Gastrocnemius medialis (tissue), 4 donors: ENCODE measurements around the gene ROBO3. TPM values are rescaled to one million over a fixed set of nuclear protein-coding genes. Genes with fewer than 3 reads are reported as not detected.

ENCODE experiments used
- ATAC-seq, 2 donors: fragments of 150-250 bp; one replicate each; pipeline ENCODE4 v1.9.1; 2016
- DNase-seq, 2 donors: peaks; one replicate each; pipeline ENCODE4 v3.0.0-alpha.2; 2019
- H3K27ac ChIP-seq, 4 donors: fragments of 200-600 bp; sonication (generic); 1 replicate in 1 of 4; 2 replicates in 3 of 4; pipeline ENCODE4 v1.5.1; 2016 to 2018; ENCODE audit warnings: mild to moderate bottlenecking in 2 of 4, moderate library complexity in 1 of 4
- H3K27me3 ChIP-seq, 3 donors: fragments of 200-600 bp; sonication (generic) in 2 of 3; 1 replicate in 1 of 3; 2 replicates in 2 of 3; pipeline versions ENCODE4 v1.5.1 to v1.6.0; 2016 to 2019; ENCODE audit warnings: mild to moderate bottlenecking in 1 of 3, moderate library complexity in 1 of 3
- H3K36me3 ChIP-seq, 2 donors: fragments of 200-600 bp; sonication (generic) in 1 of 2; one replicate each; pipeline ENCODE4 v1.5.1; 2017 to 2018
- H3K4me1 ChIP-seq, 2 donors: fragments of 200-600 bp; sonication (generic) in 1 of 2; one replicate each; pipeline ENCODE4 v1.5.1; 2016 to 2017; ENCODE audit warnings: mild to moderate bottlenecking in 2 of 2
- H3K4me3 ChIP-seq, 4 donors: fragments of 200-600 bp; sonication (generic) in 3 of 4; 1 replicate in 1 of 4; 2 replicates in 3 of 4; pipeline ENCODE4 v1.5.1; 2016 to 2019; ENCODE audit warnings: mild to moderate bottlenecking in 2 of 4
- H3K9me3 ChIP-seq, 3 donors: fragments of 200-600 bp; sonication (generic) in 2 of 3; 1 replicate in 1 of 3; 2 replicates in 2 of 3; pipeline ENCODE4 v1.5.1; 2016 to 2019
- CTCF ChIP-seq, 5 experiments: fragments of 450-650 bp in 3 of 5; fragments of 200-600 bp in 2 of 5; sonication (generic) in 2 of 5; IDR thresholded peaks in 4 of 5; conservative IDR thresholded peaks in 1 of 5; 1 replicate in 4 of 5; 2 replicates in 1 of 5; pipeline ENCODE4 v1.5.1; 2016 to 2019; ENCODE audit warnings: antibody characterized with exemption in 5 of 5, mild to moderate bottlenecking in 3 of 5, moderate library complexity in 3 of 5
- POLR2A ChIP-seq, 2 donors: fragments of 450-650 bp; IDR thresholded peaks; one replicate each; pipeline ENCODE4 v1.6.1; 2017; ENCODE audit warnings: antibody characterized with exemption in 2 of 2, mild to moderate bottlenecking in 2 of 2, moderate library complexity in 2 of 2
- in situ Hi-C, 4 donors: fragments of 200-750 bp; cut with MboI; loops; one replicate each; pipeline versions ENCODE4 v1.15.0 to v1.8.0; 2017; ENCODE audit warnings: low sequenced_read_pairs in 4 of 4
- intact Hi-C: fragments of 100-400 bp; cut with DNase I; formaldehyde crosslinking; loops from one replicate; pipeline ENCODE4 v1.15.1; 2023; ENCODE audit warnings: low total_unique reads
- total RNA-seq, 4 donors: library from RNA; depleted of rRNA; stranded (reverse); fragments of >200 nt; gene quantifications; one replicate each; pipeline versions ENCODE4 v1.1.0 to v1.2.3, GENCODE V29; 2016

Gene ROBO3
- total RNA-seq, 4 donors from 2014 or later, result 0.35 to 3.7 (median 1.3) TPM

GRCh38 chr11:124840666-124841065, 24.6 kb upstream of the ROBO3 start:
- no peak overlapping the region for H3K27ac ChIP-seq
- DNase-seq (no peak), ATAC-seq (no peak)
- H3K4me1 ChIP-seq, result peaks cover 9 to 23% of the 10 kb centered on the region in 2 donors
- no peaks in the 10 kb centered on the region for H3K9me3 ChIP-seq
- TF ChIP-seq CTCF (IDR thresholded peaks at IDR 0.05 in 4 of 5, conservative IDR thresholded peaks at IDR 0.05 in 1 of 5) (no peak), POLR2A (IDR thresholded peaks at IDR 0.05) (no peak)
- peaks cover 76 to 81% (median 76%) of the 10 kb centered on the region in 3 donors for H3K27me3 ChIP-seq
- in situ Hi-C loops (no loop called here), intact Hi-C loops (no loop called here)
- no peak overlapping the region for H3K4me3 ChIP-seq
- H3K36me3 ChIP-seq, result no peaks in the 10 kb centered on the region

GRCh38 chr11:124841201-124841600, 24.0 kb upstream of the ROBO3 start:
- no peak overlapping the region for H3K4me3 ChIP-seq
- intact Hi-C loops, result no loop called here
- no peak overlapping the region for H3K27ac ChIP-seq
- no peak for DNase-seq
- H3K27me3 ChIP-seq, result peaks cover 81 to 86% (median 82%) of the 10 kb centered on the region in 3 donors
- in situ Hi-C loops, result no loop called here
- no peaks in the 10 kb centered on the region for H3K9me3 ChIP-seq
- H3K4me1 ChIP-seq, result peaks cover 9 to 21% of the 10 kb centered on the region in 2 donors
- no peaks in the 10 kb centered on the region for H3K36me3 ChIP-seq
- TF ChIP-seq CTCF (IDR thresholded peaks at IDR 0.05 in 4 of 5, conservative IDR thresholded peaks at IDR 0.05 in 1 of 5), result no peak
- TF ChIP-seq POLR2A (IDR thresholded peaks at IDR 0.05), result no peak
- no peak for ATAC-seq

DNA sequence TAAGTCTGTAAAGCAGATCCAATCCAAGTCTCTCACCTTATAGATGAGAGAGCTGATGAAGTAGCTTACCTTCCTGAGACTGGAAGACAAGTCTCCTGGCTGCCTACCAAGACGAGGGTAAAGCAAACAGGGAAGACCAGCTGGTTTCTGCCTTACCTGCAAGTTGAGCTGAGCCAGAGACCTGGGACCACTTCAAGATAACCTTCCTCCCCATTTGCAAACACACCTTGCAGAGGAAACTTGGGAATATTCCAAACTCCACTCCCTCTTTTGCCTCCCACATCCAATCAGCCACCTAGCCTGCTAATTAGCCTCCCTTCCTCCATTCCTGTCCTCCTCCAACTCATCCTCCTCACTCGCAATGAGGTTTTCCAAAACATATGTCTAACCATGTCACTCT, 23.4 kb upstream of the ROBO3 start:
- Histone ChIP-seq H3K36me3 (no peaks in the 10 kb centered on the region), H3K4me3 (no peak overlapping the region), H3K27ac (no peak overlapping the region), H3K9me3 (no peaks in the 10 kb centered on the region), H3K27me3 (peaks cover 85 to 91% (median 87%) of the 10 kb centered on the region in 3 donors), H3K4me1 (peaks cover 9 to 18% of the 10 kb centered on the region in 2 donors)
- in situ Hi-C loops (no loop called here), intact Hi-C loops (no loop called here)
- ATAC-seq (no peak), DNase-seq (no peak)
- TF ChIP-seq CTCF (IDR thresholded peaks at IDR 0.05 in 4 of 5, conservative IDR thresholded peaks at IDR 0.05 in 1 of 5) (no peak), POLR2A (IDR thresholded peaks at IDR 0.05) (no peak)

GRCh38 chr11:124842305-124842704, 22.9 kb upstream of the ROBO3 start:
- TF ChIP-seq POLR2A (IDR thresholded peaks at IDR 0.05) (no peak), CTCF (IDR thresholded peaks at IDR 0.05 in 4 of 5, conservative IDR thresholded peaks at IDR 0.05 in 1 of 5) (no peak)
- in situ Hi-C loops, result no loop called here
- H3K36me3 ChIP-seq, result no peaks in the 10 kb centered on the region
- intact Hi-C loops, result no loop called here
- no peaks in the 10 kb centered on the region for H3K9me3 ChIP-seq
- peaks cover 9 to 13% of the 10 kb centered on the region in 2 donors for H3K4me1 ChIP-seq
- ATAC-seq (no peak), DNase-seq (no peak)
- no peak overlapping the region for H3K27ac ChIP-seq
- H3K4me3 ChIP-seq, result peak overlapping the region in 1 of 4 donors; percentile 28
- peaks cover 88 to 94% (median 92%) of the 10 kb centered on the region in 3 donors for H3K27me3 ChIP-seq

DNA sequence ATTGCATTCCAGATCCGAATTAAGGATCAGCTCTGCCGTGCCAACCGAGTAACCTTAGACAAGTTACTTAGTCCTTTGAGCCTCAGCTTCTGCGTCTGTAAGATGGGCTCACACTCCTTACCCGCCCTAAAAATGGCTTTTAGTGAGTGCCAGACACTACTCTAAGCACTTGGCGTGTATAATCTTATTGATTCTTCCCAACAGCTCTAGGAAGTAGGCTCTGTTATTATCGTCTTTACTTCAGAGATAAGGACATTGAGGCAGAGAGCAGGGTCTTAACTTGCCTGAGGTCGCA, 21.7 kb upstream of the ROBO3 start:
- H3K4me3 ChIP-seq, result no peak overlapping the region
- H3K36me3 ChIP-seq, result no peaks in the 10 kb centered on the region
- H3K27me3 ChIP-seq, result peaks cover 85 to 98% (median 95%) of the 10 kb centered on the region in 3 donors
- TF ChIP-seq CTCF (IDR thresholded peaks at IDR 0.05 in 4 of 5, conservative IDR thresholded peaks at IDR 0.05 in 1 of 5) (no peak), POLR2A (IDR thresholded peaks at IDR 0.05) (no peak)
- in situ Hi-C loops (no loop called here), intact Hi-C loops (no loop called here)
- no peak overlapping the region for H3K27ac ChIP-seq
- no peaks in the 10 kb centered on the region for H3K9me3 ChIP-seq
- H3K4me1 ChIP-seq, result peaks cover 9 to 13% of the 10 kb centered on the region in 2 donors
- ATAC-seq (no peak), DNase-seq (no peak)
